Stimulated activated CD4-positive, alpha-beta T cell treated with anti-CD3 and anti-CD28 coated beads, Interleukin-15, amount 100 ng/mL, for 48 hours (primary cell): ENCODE results near the gene NUP98.
"Not testable (repeated sequence)": the region's sequence is repeated elsewhere in the genome, so short reads cannot be mapped to it uniquely, and the experiment has no call there.

Source experiments
- DNase-seq, 2 donors: peaks; one replicate each; pipeline ENCODE4 v3.0.0-alpha.2; 2020; ENCODE audit warnings: low read depth in 2 of 2

Gene NUP98

GRCh38 chr11:3826721-3827120 is 29.4 kb upstream of the NUP98 start:
- no peak for DNase-seq

- no peak for DNase-seq
Measured at GRCh38 chr11:3825473-3826154, 28.3 kb upstream of the NUP98 start.

- DNase-seq: peak; percentile 62 to 75
Measured at GRCh38 chr11:3824714-3825472, 27.5 kb upstream of the NUP98 start.

- no peak for DNase-seq
Measured at GRCh38 chr11:3823762-3824506, 26.6 kb upstream of the NUP98 start.

- no peak for DNase-seq
Measured at GRCh38 chr11:3823303-3823702, 25.9 kb upstream of the NUP98 start.

GRCh38 chr11:3822312-3822711 is 25.0 kb upstream of the NUP98 start:
- no peak for DNase-seq

GRCh38 chr11:3820971-3821370 is 23.6 kb upstream of the NUP98 start:
- DNase-seq: no peak

GRCh38 chr11:3817181-3817800 is 19.9 kb upstream of the NUP98 start:
- no peak for DNase-seq

GRCh38 chr11:3816673-3817072 is 19.3 kb upstream of the NUP98 start:
- DNase-seq: no peak

- no peak for DNase-seq
Measured at GRCh38 chr11:3815845-3816244, 18.5 kb upstream of the NUP98 start.

- not testable (repeated sequence) for DNase-seq
Measured at GRCh38 chr11:3814832-3815231, 17.5 kb upstream of the NUP98 start.

GRCh38 chr11:3810951-3811350 is 13.6 kb upstream of the NUP98 start:
- no peak for DNase-seq

- DNase-seq: no peak
Measured at GRCh38 chr11:3810446-3810845, 13.1 kb upstream of the NUP98 start.

GRCh38 chr11:3809624-3809928 is 12.2 kb upstream of the NUP98 start:
- no peak for DNase-seq

GRCh38 chr11:3808861-3809623 is 11.7 kb upstream of the NUP98 start:
- DNase-seq: no peak

- DNase-seq: peak in 1 of 2 donors; percentile 49
Measured at GRCh38 chr11:3807909-3808860, 10.8 kb upstream of the NUP98 start, which contains the start of gene PGAP2. Gene PGAP2, plus strand, starts transcription at chr11:3808560. Its CDS starts 2,700 bp downstream, at chr11:3811260.

GRCh38 chr11:3803726-3804495 is 6.6 kb upstream of the NUP98 start:
- no peak for DNase-seq

- DNase-seq: no peak
Measured at GRCh38 chr11:3802011-3802790, 4.8 kb upstream of the NUP98 start.

- DNase-seq: no peak
Measured at GRCh38 chr11:3799873-3800272, 2.5 kb upstream of the NUP98 start.
